ENCODE measurements around the gene XAGE2. TPM values are rescaled to one million over a fixed set of nuclear protein-coding genes. Genes with fewer than 3 reads are reported as not detected.

XAGE2 gene
- total and polyA plus RNA-seq, 2 of the 4 experiments (the other 2 are of a cell fraction): not detected

DNA sequence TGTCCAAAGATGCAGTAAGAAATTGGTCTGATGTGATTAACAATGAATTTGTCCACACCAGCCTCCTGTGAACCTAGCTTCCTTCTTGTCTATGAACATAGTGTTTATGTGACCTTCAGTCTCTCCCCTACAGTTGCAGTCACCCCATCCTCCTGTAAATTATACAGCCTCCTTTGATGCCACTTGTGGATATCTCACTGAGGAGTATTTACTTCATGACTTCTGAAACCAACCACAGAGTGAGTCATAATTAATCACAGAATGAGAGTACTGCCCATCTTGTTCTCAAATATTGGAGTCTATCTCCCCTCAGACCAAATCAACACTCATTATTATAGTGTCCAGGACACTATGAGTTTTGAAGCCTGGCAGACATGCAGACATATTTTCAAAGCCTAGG is 27.3 kb upstream of the XAGE2 start:
- intact Hi-C loops (cut with micrococcal nuclease): no loop called here
- Histone ChIP-seq H3K4me3 (ENCODE audit: insufficient read depth, low read depth, low read length) (no peak overlapping the region), H2AFZ (replicated peaks; ENCODE audit: low read length, poor library complexity) (no peak overlapping the region), H3K27me3 (ENCODE audit: control insufficient read depth, insufficient read depth, low read length) (peaks cover 2% of the 10 kb centered on the region), H3K4me2 (ENCODE audit: low read depth, low read length) (no peak overlapping the region), H3K9ac (ENCODE audit: low read depth, low read length) (no peak overlapping the region), H2AK5ac (ENCODE audit: low read depth, low read length) (no peak overlapping the region), H2BK120ac (ENCODE audit: low read depth, low read length) (no peak overlapping the region), H3K4me1 (ENCODE audit: control insufficient read depth, insufficient read depth, low read length) (no peaks in the 10 kb centered on the region), H3K9me3 (ENCODE audit: control insufficient read depth, insufficient read depth, low read length) (no peaks in the 10 kb centered on the region), H3K9me1 (ENCODE audit: insufficient read depth, low read length) (no peaks in the 10 kb centered on the region), H4K5ac (ENCODE audit: low read depth, low read length) (no peak overlapping the region), H3K79me1 (ENCODE audit: low read depth in 1 of 2, low read length in 2 of 2) (no peaks in the 10 kb centered on the region), H3K23ac (ENCODE audit: low read depth, low read length) (no peak overlapping the region), H4K20me1 (ENCODE audit: insufficient read depth, low read length) (no peaks in the 10 kb centered on the region), H2AK9ac (replicated peaks; ENCODE audit: low read depth, low read length, poor library complexity) (no peak overlapping the region), H4K8ac (ENCODE audit: low read depth in 2 of 2, low read length in 2 of 2) (no peak overlapping the region), H3K18ac (ENCODE audit: low read depth, low read length) (no peak overlapping the region), H3K14ac (replicated peaks; ENCODE audit: low read depth, low read length) (no peak overlapping the region), H3K56ac (ENCODE audit: extremely low read depth, insufficient read depth, low read length) (no peak overlapping the region), H4K91ac (ENCODE audit: insufficient read depth, low read depth, low read length) (no peak overlapping the region), H2BK5ac (ENCODE audit: low read depth, low read length, poor library complexity, severe bottlenecking) (no peak overlapping the region), H3K27ac (ENCODE audit: insufficient read depth, low read length) (no peak overlapping the region), H2BK20ac (ENCODE audit: low read depth, low read length) (no peak overlapping the region), H3K4ac (ENCODE audit: low read depth, low read length) (no peak overlapping the region), H2BK15ac (ENCODE audit: low read depth, low read length) (no peak overlapping the region), H3K36me3 (ENCODE audit: control insufficient read depth, insufficient read depth, low read length) (no peaks in the 10 kb centered on the region)
- dilution Hi-C loops (cut with HindIII; ENCODE audit: low sequenced_read_pairs, unreplicated experiment): no loop called here
- CTCF ChIA-PET: no interaction called here
- in situ Hi-C loops (cut with MboI; ENCODE audit: low sequenced_read_pairs): no loop called here
- TF ChIP-seq RAD21 (IDR thresholded peaks at IDR 0.05; ENCODE audit: low read length) (no peak), MXI1 (IDR thresholded peaks at IDR 0.05; ENCODE audit: borderline replicate concordance, low read depth, low read length) (no peak), MAFK (IDR thresholded peaks at IDR 0.05; ENCODE audit: low read depth, low read length) (no peak), FOS (IDR thresholded peaks at IDR 0.05; ENCODE audit: low read depth, low read length) (no peak), POLR2A (IDR thresholded peaks at IDR 0.05; ENCODE audit: low read depth, low read length) (no peak), RFX5 (IDR thresholded peaks at IDR 0.05; ENCODE audit: low read depth, low read length) (no peak), CEBPB (IDR thresholded peaks at IDR 0.05; ENCODE audit: low read depth, low read length) (no peak), CHD1 (IDR thresholded peaks at IDR 0.05; ENCODE audit: low read depth, low read length) (no peak), SMC3 (IDR thresholded peaks at IDR 0.05; ENCODE audit: low read depth, low read length) (no peak), RCOR1 (IDR thresholded peaks at IDR 0.05; ENCODE audit: insufficient replicate concordance, low read length) (no peak), BHLHE40 (IDR thresholded peaks at IDR 0.05; ENCODE audit: low read depth, low read length) (no peak), NFE2L2 (IDR thresholded peaks at IDR 0.05; ENCODE audit: low read depth, low read length) (no peak), MAZ (IDR thresholded peaks at IDR 0.05; ENCODE audit: borderline replicate concordance, low read depth, low read length) (no peak)
- TF ChIP-seq, protein P1, sequence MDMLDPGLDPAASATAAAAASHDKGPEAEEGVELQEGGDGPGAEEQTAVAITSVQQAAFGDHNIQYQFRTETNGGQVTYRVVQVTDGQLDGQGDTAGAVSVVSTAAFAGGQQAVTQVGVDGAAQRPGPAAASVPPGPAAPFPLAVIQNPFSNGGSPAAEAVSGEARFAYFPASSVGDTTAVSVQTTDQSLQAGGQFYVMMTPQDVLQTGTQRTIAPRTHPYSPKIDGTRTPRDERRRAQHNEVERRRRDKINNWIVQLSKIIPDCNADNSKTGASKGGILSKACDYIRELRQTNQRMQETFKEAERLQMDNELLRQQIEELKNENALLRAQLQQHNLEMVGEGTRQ (IDR thresholded peaks at IDR 0.05; ENCODE audit: low read depth, low read length): no peak
- TF ChIP-seq, protein P2, sequence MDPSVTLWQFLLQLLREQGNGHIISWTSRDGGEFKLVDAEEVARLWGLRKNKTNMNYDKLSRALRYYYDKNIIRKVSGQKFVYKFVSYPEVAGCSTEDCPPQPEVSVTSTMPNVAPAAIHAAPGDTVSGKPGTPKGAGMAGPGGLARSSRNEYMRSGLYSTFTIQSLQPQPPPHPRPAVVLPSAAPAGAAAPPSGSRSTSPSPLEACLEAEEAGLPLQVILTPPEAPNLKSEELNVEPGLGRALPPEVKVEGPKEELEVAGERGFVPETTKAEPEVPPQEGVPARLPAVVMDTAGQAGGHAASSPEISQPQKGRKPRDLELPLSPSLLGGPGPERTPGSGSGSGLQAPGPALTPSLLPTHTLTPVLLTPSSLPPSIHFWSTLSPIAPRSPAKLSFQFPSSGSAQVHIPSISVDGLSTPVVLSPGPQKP (IDR thresholded peaks at IDR 0.05; ENCODE audit: borderline replicate concordance, low read depth, low read length): no peak
- TF ChIP-seq, protein P3, sequence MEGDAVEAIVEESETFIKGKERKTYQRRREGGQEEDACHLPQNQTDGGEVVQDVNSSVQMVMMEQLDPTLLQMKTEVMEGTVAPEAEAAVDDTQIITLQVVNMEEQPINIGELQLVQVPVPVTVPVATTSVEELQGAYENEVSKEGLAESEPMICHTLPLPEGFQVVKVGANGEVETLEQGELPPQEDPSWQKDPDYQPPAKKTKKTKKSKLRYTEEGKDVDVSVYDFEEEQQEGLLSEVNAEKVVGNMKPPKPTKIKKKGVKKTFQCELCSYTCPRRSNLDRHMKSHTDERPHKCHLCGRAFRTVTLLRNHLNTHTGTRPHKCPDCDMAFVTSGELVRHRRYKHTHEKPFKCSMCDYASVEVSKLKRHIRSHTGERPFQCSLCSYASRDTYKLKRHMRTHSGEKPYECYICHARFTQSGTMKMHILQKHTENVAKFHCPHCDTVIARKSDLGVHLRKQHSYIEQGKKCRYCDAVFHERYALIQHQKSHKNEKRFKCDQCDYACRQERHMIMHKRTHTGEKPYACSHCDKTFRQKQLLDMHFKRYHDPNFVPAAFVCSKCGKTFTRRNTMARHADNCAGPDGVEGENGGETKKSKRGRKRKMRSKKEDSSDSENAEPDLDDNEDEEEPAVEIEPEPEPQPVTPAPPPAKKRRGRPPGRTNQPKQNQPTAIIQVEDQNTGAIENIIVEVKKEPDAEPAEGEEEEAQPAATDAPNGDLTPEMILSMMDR (conservative IDR thresholded peaks at IDR 0.05; ENCODE audit: low read depth, low read length): no peak
- POLR2A ChIA-PET (ENCODE audit: unreplicated experiment): no interaction called here
- DNase-seq: no peak
- no peak for ATAC-seq (ENCODE audit: low read depth)
- no TSS peak for BruUV-seq (replicated peaks)

All from IMR-90 (cell line).